ENCODE results near the gene WNT7A. TPM values are rescaled to one million over a fixed set of nuclear protein-coding genes. Genes with fewer than 3 reads are reported as not detected.

Gene WNT7A
- total and polyA plus RNA-seq, 2 donors (not counting 3 experiments of a cell fraction or from before 2014, with no cell fraction given) = not detected

DNA sequence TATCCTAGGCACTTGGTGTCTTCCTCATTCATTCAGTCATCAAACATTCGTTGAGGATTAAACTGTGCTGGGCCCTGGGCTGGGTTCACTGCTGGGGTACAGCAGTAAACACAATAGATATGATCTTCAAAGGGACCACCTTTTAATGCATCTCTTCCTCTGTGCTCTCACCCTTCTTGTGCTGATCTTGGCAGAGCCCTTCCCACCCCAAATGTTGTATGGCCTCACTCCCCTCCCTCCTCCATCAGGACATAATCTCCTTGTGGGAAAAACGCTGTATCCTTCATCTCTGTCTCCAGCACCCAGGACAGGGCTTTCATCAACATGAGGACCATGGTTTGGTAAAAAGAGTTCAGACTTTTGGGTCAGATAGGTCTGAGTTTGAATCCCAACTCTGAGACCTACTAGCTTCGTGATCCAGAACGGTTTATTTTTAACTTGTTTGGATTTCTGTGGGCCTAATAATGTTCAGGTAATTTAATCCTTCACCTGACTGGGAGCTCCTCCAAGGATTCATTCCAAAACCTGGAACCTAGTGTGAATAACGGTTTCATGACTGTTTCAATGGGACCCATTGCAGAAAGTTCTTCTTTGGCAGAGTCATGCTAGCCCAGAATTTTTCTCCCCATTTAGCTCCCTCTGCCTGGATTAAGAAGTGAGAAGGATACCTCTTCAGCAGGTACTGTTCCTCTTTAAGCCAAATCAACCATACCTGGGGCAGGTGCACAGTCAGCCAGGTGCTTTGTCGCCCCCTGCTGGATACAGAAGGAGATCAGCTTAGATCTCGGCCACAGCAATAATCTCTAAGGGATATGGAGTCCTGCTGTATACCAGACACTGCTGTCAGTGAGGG lies 5.2 kb upstream of the WNT7A start:
- no peak overlapping the region for H3K27ac ChIP-seq (ENCODE audit: insufficient read depth, low read depth, low read length)
- ChIA-PET POLR2A (no interaction called here), CTCF (interaction anchor here (1.1 to 1.7 kb wide), 4 partner anchors 19 to 635 kb away, joined by 3 to 11 read pairs (median 4); no protein-coding TSS in a partner anchor)
- H3K9me3 ChIP-seq (replicated peaks; ENCODE audit: control insufficient read depth, insufficient read depth, low read length) = no peaks in the 10 kb centered on the region
- DNase-seq (ENCODE audit: low read depth, low spot score) = no peak
- BruUV-seq (replicated peaks) = no TSS peak
- H3K36me3 ChIP-seq (ENCODE audit: control insufficient read depth in 2 of 2, extremely low read depth in 1 of 2, insufficient read depth in 2 of 2, low read length in 2 of 2) = no peaks in the 10 kb centered on the region
- H3K27me3 ChIP-seq (ENCODE audit: control insufficient read depth in 2 of 2, insufficient read depth in 2 of 2, low read length in 2 of 2) = peaks cover 16% of the 10 kb centered on the region in 2 experiments
- intact Hi-C loops (cut with micrococcal nuclease) (loop anchor here (1.0 to 10.0 kb wide), 2 partner anchors 230 to 400 kb away; partner anchors contain the start of gene HDAC11), dilution Hi-C loops (cut with MboI; ENCODE audit: extremely low pct_ligation_motif_present, low sequenced_read_pairs) (no loop called here)
- H3K4me1 ChIP-seq (ENCODE audit: control insufficient read depth, extremely low read depth, insufficient read depth, low read length) = no peaks in the 10 kb centered on the region
- no peaks in the 10 kb centered on the region for H4K20me1 ChIP-seq (replicated peaks; ENCODE audit: control insufficient read depth, extremely low read depth, insufficient read depth, low read length)
- no peak overlapping the region for H3K4me2 ChIP-seq (ENCODE audit: insufficient read depth, low read length)
- no peak overlapping the region for H3K9ac ChIP-seq (replicated peaks; ENCODE audit: extremely low read depth, insufficient read depth, low read length)
- TF ChIP-seq POLR2A (IDR thresholded peaks at IDR 0.05; ENCODE audit: low read depth, low read length) (no peak), JUN (IDR thresholded peaks at IDR 0.05; ENCODE audit: borderline replicate concordance, insufficient read depth, insufficient read length, low read depth) (no peak), POLR2AphosphoS5 (IDR thresholded peaks at IDR 0.05; ENCODE audit: insufficient read depth, low read depth, low read length) (no peak), FOS (IDR thresholded peaks at IDR 0.05; ENCODE audit: borderline replicate concordance, insufficient read depth, low read length) (no peak), MYC (IDR thresholded peaks at IDR 0.05; ENCODE audit: low read depth, low read length) (no peak)
- TF ChIP-seq, protein P1, sequence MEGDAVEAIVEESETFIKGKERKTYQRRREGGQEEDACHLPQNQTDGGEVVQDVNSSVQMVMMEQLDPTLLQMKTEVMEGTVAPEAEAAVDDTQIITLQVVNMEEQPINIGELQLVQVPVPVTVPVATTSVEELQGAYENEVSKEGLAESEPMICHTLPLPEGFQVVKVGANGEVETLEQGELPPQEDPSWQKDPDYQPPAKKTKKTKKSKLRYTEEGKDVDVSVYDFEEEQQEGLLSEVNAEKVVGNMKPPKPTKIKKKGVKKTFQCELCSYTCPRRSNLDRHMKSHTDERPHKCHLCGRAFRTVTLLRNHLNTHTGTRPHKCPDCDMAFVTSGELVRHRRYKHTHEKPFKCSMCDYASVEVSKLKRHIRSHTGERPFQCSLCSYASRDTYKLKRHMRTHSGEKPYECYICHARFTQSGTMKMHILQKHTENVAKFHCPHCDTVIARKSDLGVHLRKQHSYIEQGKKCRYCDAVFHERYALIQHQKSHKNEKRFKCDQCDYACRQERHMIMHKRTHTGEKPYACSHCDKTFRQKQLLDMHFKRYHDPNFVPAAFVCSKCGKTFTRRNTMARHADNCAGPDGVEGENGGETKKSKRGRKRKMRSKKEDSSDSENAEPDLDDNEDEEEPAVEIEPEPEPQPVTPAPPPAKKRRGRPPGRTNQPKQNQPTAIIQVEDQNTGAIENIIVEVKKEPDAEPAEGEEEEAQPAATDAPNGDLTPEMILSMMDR (IDR thresholded peaks at IDR 0.05; ENCODE audit: extremely low read depth in 1 of 2, insufficient read depth in 1 of 2, low read depth in 1 of 2, low read length in 2 of 2) = peak; percentile 55 to 59
- no peak overlapping the region for H3K4me3 ChIP-seq (replicated peaks in 1 of 3; ENCODE audit: insufficient read depth in 1 of 3, low read depth in 1 of 3, low read length in 3 of 3)
- no peak for FAIRE-seq
- H3K79me2 ChIP-seq (ENCODE audit: control insufficient read depth, insufficient read depth, low read length) = no peaks in the 10 kb centered on the region
- H3K9me1 ChIP-seq (replicated peaks; ENCODE audit: control insufficient read depth, extremely low read depth, insufficient read depth, low read length) = no peaks in the 10 kb centered on the region
- H2AFZ ChIP-seq (ENCODE audit: low read depth, low read length) = no peak overlapping the region
